K562 (cell line): ENCODE results near the gene TMEM107. TPM values are rescaled to one million over a fixed set of nuclear protein-coding genes. Genes with fewer than 3 reads are reported as not detected.

Experiments
- CREBBP ChIP-seq: IDR thresholded peaks from one replicate; pipeline ENCODE4 v1.6.1; 2012; ENCODE audit warnings: low read depth, mild to moderate bottlenecking, control low read depth, inconsistent platforms, low read length
- CSDE1 ChIP-seq, 2 experiments: fragments of 450-650 bp; IDR thresholded peaks; 2 replicates each; pipeline ENCODE4 v1.6.1; 2016; ENCODE audit warnings: mild to moderate bottlenecking in 1 of 2
- CTCFL ChIP-seq: IDR thresholded peaks from 2 replicates; pipeline ENCODE4 v1.6.1; 2011; ENCODE audit warnings: borderline replicate concordance, low read depth, mild to moderate bottlenecking, moderate library complexity, low read length; ENCODE audit not compliant: insufficient read depth, poor library complexity, severe bottlenecking
- ELK3 ChIP-seq: fragments of 450-650 bp; formaldehyde crosslinking; IDR thresholded peaks from 2 replicates; pipeline ENCODE4 v1.4.0; 2020; ENCODE audit warnings: mild to moderate bottlenecking
- FOXJ2 ChIP-seq: fragments of 200-800 bp; sonication (Bioruptor generic); IDR thresholded peaks from 2 replicates; pipeline ENCODE4 v1.6.1; 2016; ENCODE audit warnings: missing genetic modification characterization, missing compliant biosample characterization
- FUS ChIP-seq: fragments of 200-400 bp; formaldehyde crosslinking; optimal IDR thresholded peaks from 2 replicates; pipeline ENCODE3; 2017; ENCODE audit warnings: low read depth, low read length
- GATAD2B ChIP-seq: fragments of 450-650 bp; IDR thresholded peaks from 2 replicates; pipeline ENCODE4 v1.6.1; 2017; ENCODE audit warnings: mild to moderate bottlenecking, borderline replicate concordance
- KDM1A ChIP-seq, 2 experiments: fragments of 450-650 bp; IDR thresholded peaks; 2 replicates each; pipeline ENCODE4 v1.6.1; 2016; ENCODE audit warnings: mild to moderate bottlenecking in 2 of 2
- MAZ ChIP-seq, 2 experiments: fragments of 450-650 bp in 1 of 2; sonication (generic) in 1 of 2; formaldehyde crosslinking; IDR thresholded peaks in 1 of 2; conservative IDR thresholded peaks in 1 of 2; 2 replicates each; pipeline versions ENCODE4 v1.4.0 to v1.5.0; 2020; ENCODE audit warnings: mild to moderate bottlenecking in 1 of 2, missing genetic modification reagents in 1 of 2
- NCOA1 ChIP-seq: fragments of 450-650 bp; IDR thresholded peaks from 2 replicates; pipeline ENCODE4 v1.6.1; 2016; ENCODE audit warnings: low read depth
- NFRKB ChIP-seq: fragments of 450-650 bp; IDR thresholded peaks from 2 replicates; pipeline ENCODE4 v1.6.1; 2016; ENCODE audit warnings: low read depth
- NKRF ChIP-seq: fragments of 450-650 bp; IDR thresholded peaks from 2 replicates; pipeline ENCODE4 v1.6.1; 2016; ENCODE audit warnings: borderline replicate concordance
- RFX1 ChIP-seq: fragments of 450-650 bp; IDR thresholded peaks from 2 replicates; pipeline ENCODE4 v1.6.1; 2016; ENCODE audit warnings: mild to moderate bottlenecking, moderate library complexity
- SREBF1 ChIP-seq: fragments of 150-350 bp; IDR thresholded peaks from 2 replicates; pipeline ENCODE4 v1.6.1; 2014; ENCODE audit warnings: antibody characterized with exemption, low read depth, low read length, borderline replicate concordance
- TARDBP ChIP-seq: fragments of 450-650 bp; IDR thresholded peaks from 2 replicates; pipeline ENCODE4 v1.6.1; 2016
- ZBTB5 ChIP-seq: fragments of 450-650 bp; IDR thresholded peaks from 2 replicates; pipeline ENCODE4 v1.6.1; 2017; ENCODE audit warnings: antibody characterized with exemption
- ZNF324 ChIP-seq: fragments of 250-450 bp; sonication (Bioruptor Pico); IDR thresholded peaks from 2 replicates; pipeline ENCODE4 v1.4.0; 2020; ENCODE audit warnings: mild to moderate bottlenecking
- ZNF740 ChIP-seq, 3 experiments: fragments of 200-800 bp in 1 of 3; sonication (Bioruptor generic) in 1 of 3; sonication (generic) in 1 of 3; formaldehyde crosslinking in 1 of 3; IDR thresholded peaks; 2 replicates each; pipeline versions ENCODE4 v1.6.1 to v1.8.0; 2016 to 2022; ENCODE audit warnings: mild to moderate bottlenecking in 2 of 3, missing compliant biosample characterization in 2 of 3, missing genetic modification characterization in 2 of 3, missing genetic modification reagents in 1 of 3
- polyA plus RNA-seq, 8 experiments: library from polyadenylated mRNA; depleted of rRNA in 4 of 8; stranded (reverse) in 5 of 8; unstranded in 3 of 8; fragments of >200 nt; fragmentation: Nextera tagmentation in 2 of 8; fragmentation: Illumina TruSeq in 1 of 8; extraction: Ambion mirVana in 2 of 8; extraction: Trizol in 1 of 8; gene quantifications; 2 replicates each; pipeline versions ENCODE4 v1.2.1 to v1.2.3, GENCODE V29; 2011 to 2014; ENCODE audit warnings: inconsistent platforms in 1 of 8, missing spikeins in 1 of 8
- total RNA-seq, 7 experiments: library from RNA; depleted of rRNA in 6 of 7; stranded (reverse); fragments of >200 nt in 6 of 7; fragmentation: Illumina TruSeq in 2 of 7; extraction: Trizol in 2 of 7; gene quantifications; 2 replicates each; pipeline versions ENCODE4 v1.2.1 to v1.2.3, GENCODE V29; 2011 to 2021; ENCODE audit warnings: low replicate concordance in 1 of 7

Gene TMEM107
- total and polyA plus RNA-seq, 9 of the 15 experiments (the other 6 are each of a cell fraction or from before 2014, with no cell fraction given): 7.1 to 26.2 (median 16.9) TPM

GRCh38 chr17:8209907-8210760 is 34.0 kb upstream of the TMEM107 start, which contains the start of gene AURKB (continued):
- TF ChIP-seq ELK3 (no peak), CTCFL (no peak), GATAD2B (peak; percentile 50; the same call in 1 of the 2 replicates), KDM1A (IDR thresholded peaks at IDR 0.05) (peak in 1 of 2 experiments; percentile 27; a peak in 1 of 4 replicates), ZNF324 (CRISPR knock-in tag) (no peak), NKRF (peak; percentile 97), FOXJ2 (no peak), FUS (no peak), NFRKB (0 out of 2 replicates have a peak, but pooled peaks have one; percentile 16), NCOA1 (no peak), TARDBP (no peak), ZBTB5 (no peak), CREBBP (no peak), ZNF740 (CRISPR knock-in tag; IDR thresholded peaks at IDR 0.05) (no peak), ZNF740 (tag; IDR thresholded peaks at IDR 0.05) (no peak), SREBF1 (no peak), MAZ (CRISPR knock-in tag; conservative IDR thresholded peaks at IDR 0.05 in 1 of 2, IDR thresholded peaks at IDR 0.05 in 1 of 2) (no peak; a peak in 2 of 4 replicates), RFX1 (no peak), CSDE1 (IDR thresholded peaks at IDR 0.05) (no peak)
